HAP-1 (cell line): ENCODE data around the gene FXYD6.

Source experiments
- DNase-seq, 2 experiments: peaks; one replicate each; pipeline ENCODE4 v3.0.0-alpha.2; 2016 to 2020; ENCODE audit warnings: low spot score in 2 of 2
- H3K27me3 ChIP-seq: fragments of 250-450 bp; sonication (Bioruptor Pico); 2 replicates; pipeline ENCODE4 v1.5.1; 2020; ENCODE audit warnings: low read depth, mild to moderate bottlenecking, moderate library complexity
- H3K36me3 ChIP-seq: fragments of 250-450 bp; sonication (Bioruptor Pico); replicated peaks from 2 replicates; pipeline ENCODE4 v1.5.1; 2020; ENCODE audit warnings: mild to moderate bottlenecking
- H3K4me1 ChIP-seq: fragments of 250-450 bp; sonication (Bioruptor Pico); 2 replicates; pipeline ENCODE4 v1.5.1; 2020; ENCODE audit warnings: mild to moderate bottlenecking
- H3K4me3 ChIP-seq: fragments of 250-450 bp; sonication (Bioruptor Pico); 2 replicates; pipeline ENCODE4 v1.5.1; 2020; ENCODE audit warnings: mild to moderate bottlenecking, moderate library complexity
- H3K9me3 ChIP-seq: fragments of 250-450 bp; sonication (Bioruptor Pico); 2 replicates; pipeline ENCODE4 v1.5.1; 2020; ENCODE audit warnings: mild to moderate bottlenecking, moderate library complexity
- in situ Hi-C: fragments of 300-500 bp; cut with MboI; formaldehyde crosslinking; loops from 3 replicates; pipeline ENCODE4 v1.14.3; 2020; ENCODE audit warnings: low sequenced_read_pairs, inconsistent platforms, mixed read lengths

FXYD6 gene

DNA sequence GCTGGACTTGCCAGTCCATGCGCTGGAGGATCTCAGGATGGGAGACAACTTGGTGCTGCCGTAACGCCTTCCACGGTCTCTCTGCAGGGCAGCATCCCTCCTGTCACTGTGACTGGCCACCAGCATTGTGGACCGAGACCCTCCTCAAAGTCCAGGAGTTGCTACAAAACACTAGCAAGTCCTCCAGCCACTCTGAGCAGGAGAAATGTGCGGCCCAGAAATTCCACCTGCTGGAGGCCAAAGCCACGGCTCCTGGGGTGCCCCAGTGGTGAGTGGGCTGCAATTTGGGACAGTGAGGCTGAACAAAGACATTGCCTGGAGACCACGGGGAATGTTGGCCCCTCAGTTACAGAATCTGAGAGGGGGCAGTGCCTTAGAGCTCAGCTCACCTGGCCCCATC, 72.6 kb downstream of the FXYD6 start:
- no peaks in the 10 kb centered on the region for H3K36me3 ChIP-seq
- H3K27me3 ChIP-seq, result peaks cover 20% of the 10 kb centered on the region
- no peak overlapping the region for H3K4me3 ChIP-seq
- no peaks in the 10 kb centered on the region for H3K9me3 ChIP-seq
- in situ Hi-C loops, result loop anchor here (10.0 kb wide), 1 partner anchor 251 kb away; no protein-coding TSS in a partner anchor
- H3K4me1 ChIP-seq, result no peaks in the 10 kb centered on the region
- no peak for DNase-seq

DNA sequence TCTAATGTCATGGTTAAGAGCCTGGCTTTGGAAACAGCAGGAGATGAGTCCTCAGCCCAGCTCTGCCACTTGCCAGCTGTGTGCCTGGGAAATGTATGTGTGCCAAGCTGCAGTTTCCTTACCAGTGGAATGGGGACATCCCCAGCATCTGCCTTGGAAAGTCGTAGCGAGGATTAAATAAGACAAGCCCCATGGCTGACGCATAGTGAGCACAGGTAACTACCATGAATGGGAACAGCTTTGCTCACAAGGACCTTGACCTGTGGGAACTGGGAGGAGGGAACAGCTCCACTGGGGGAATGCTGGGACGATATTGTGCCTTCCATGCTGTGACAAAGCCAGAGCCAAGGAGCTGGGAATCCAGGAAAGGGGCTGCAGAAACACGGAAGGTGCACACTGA, 76.8 kb downstream of the FXYD6 start:
- no peaks in the 10 kb centered on the region for H3K9me3 ChIP-seq
- H3K36me3 ChIP-seq, result no peaks in the 10 kb centered on the region
- in situ Hi-C loops, result loop anchor here (10.0 kb wide), 1 partner anchor 255 kb away; no protein-coding TSS in a partner anchor
- no peaks in the 10 kb centered on the region for H3K4me1 ChIP-seq
- no peak for DNase-seq
- H3K27me3 ChIP-seq, result peaks cover 50% of the 10 kb centered on the region
- no peak overlapping the region for H3K4me3 ChIP-seq

GRCh38 chr11:117796872-117797529, 79.5 kb downstream of the FXYD6 start, which contains the start of gene DSCAML1:
Gene DSCAML1, minus strand, starts transcription at chr11:117797216. Its CDS starts 137 bp downstream, at chr11:117797079.
- in situ Hi-C loops, result no loop called here
- no peaks in the 10 kb centered on the region for H3K36me3 ChIP-seq
- H3K4me3 ChIP-seq, result no peak within 1 kb of the TSS
- no peaks in the 10 kb centered on the region for H3K4me1 ChIP-seq
- H3K9me3 ChIP-seq, result no peaks in the 10 kb centered on the region
- peaks cover 60% of the 10 kb centered on the region for H3K27me3 ChIP-seq
- no peak for DNase-seq

- Histone ChIP-seq H3K27me3 (peaks cover 60% of the 10 kb centered on the region), H3K4me3 (no peak overlapping the region), H3K4me1 (no peaks in the 10 kb centered on the region), H3K36me3 (no peaks in the 10 kb centered on the region), H3K9me3 (no peaks in the 10 kb centered on the region)
- no peak for DNase-seq
- in situ Hi-C loops, result no loop called here
Observed at GRCh38 chr11:117796456-117796871, 80.0 kb downstream of the FXYD6 start.

DNA sequence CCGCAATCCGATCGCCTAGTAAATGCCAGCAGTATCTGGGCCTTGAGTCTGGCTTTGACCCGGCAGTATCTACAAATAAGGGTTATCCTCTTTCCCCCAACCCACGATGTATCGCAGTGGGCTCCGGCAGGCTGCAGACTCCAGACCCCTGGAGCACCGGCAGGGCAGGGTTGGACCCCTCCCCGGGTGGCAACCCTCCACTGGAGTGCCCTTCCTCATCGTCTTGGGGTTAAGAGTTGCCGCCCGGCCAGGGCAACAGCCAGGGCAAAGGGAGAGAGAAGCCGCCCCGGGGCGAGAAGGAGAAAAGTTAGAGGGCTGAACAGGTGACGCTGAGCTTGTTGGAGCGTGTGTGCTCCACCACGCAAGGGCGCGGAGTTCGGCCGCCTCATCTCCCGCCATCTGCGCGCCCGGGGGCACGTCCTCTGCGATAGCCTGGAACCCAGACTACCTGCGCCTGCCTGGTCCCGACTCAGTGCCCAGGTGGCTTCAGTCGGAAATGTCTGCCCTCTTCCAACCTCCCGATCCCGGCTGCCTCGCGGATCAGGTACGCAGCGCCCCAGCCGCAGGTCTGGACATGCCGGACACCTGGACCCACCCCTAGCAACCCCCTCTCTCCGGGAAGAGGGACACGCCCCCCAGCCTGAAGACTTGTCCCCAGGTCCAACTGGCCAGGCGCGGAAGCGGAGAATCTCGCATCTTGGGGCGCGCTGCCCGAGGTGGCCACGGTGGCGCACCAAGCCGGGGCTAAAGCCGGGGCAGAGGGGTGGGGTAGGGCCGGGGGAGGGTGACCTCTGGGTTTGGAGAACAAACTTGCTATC, 80.6 kb downstream of the FXYD6 start:
- H3K4me1 ChIP-seq, result no peaks in the 10 kb centered on the region
- H3K9me3 ChIP-seq, result no peaks in the 10 kb centered on the region
- H3K27me3 ChIP-seq, result peaks cover 57% of the 10 kb centered on the region
- DNase-seq, result no peak
- H3K36me3 ChIP-seq, result no peaks in the 10 kb centered on the region
- in situ Hi-C loops, result no loop called here
- no peak overlapping the region for H3K4me3 ChIP-seq

DNA sequence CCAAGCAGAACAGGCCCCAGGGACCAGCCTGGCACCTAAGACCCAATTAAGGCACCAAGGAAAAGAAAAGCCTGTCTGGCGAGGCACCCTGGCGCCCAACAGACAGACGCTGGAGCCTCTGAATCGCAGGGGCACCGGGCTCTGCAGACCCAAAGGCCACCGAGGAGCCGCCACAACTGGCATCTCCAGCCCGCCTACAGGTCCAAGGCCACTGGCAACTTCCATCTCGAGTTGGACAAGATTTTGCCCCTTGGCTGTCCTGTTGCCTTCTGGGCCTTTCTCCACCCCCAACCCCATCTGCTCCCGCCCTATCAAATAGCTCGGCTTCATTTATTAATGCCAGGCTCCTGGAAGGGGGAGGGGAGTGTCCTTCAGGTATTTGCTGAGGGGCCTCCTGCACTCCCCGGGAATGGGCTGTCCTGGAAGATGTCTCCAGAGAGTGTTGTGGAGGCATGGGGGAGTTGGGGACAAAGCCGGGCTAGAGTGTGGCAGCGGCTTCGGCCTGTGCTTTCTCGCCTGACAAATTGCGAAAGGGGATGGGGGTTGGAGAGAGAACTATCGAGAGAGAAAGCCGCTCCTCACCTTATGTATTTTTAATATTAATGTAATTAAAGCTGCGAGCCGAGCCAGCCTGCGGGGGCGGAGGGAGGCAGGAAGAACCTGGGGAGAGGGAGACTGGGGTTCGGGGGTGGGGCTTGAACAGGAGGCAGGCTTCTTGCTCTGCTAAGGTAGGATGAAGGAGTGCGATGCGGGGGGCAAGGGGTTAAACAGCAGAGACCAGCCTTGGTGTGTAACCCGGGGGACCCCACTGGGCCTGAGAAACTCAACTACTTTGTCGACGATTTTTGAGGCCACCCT, 81.5 kb downstream of the FXYD6 start:
- Histone ChIP-seq H3K36me3 (no peaks in the 10 kb centered on the region), H3K4me1 (no peaks in the 10 kb centered on the region), H3K4me3 (no peak overlapping the region), H3K9me3 (no peaks in the 10 kb centered on the region), H3K27me3 (peaks cover 61% of the 10 kb centered on the region)
- DNase-seq, result no peak
- in situ Hi-C loops, result no loop called here

DNA sequence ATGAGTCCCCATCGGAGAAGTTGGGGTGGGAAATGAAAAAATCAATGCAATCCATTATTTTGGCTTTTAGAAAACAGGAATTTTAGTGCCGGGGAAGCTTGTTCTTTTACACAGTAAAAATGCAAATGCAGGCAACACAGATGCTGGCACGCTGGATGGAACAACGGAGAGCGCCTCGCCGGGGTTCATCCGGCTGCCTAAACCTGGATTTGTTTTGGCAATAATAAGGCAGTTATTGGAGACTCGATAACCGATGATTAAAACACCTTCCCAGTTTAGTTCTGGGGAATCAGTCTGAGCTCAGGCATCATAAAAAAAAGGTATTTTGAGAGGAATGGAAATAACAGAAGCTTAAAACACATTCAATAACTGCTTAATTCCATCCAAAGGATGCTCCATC, 82.3 kb downstream of the FXYD6 start:
- no peak overlapping the region for H3K4me3 ChIP-seq
- no peaks in the 10 kb centered on the region for H3K36me3 ChIP-seq
- DNase-seq, result no peak
- no peaks in the 10 kb centered on the region for H3K9me3 ChIP-seq
- in situ Hi-C loops, result no loop called here
- no peaks in the 10 kb centered on the region for H3K4me1 ChIP-seq
- peaks cover 53% of the 10 kb centered on the region for H3K27me3 ChIP-seq

DNA sequence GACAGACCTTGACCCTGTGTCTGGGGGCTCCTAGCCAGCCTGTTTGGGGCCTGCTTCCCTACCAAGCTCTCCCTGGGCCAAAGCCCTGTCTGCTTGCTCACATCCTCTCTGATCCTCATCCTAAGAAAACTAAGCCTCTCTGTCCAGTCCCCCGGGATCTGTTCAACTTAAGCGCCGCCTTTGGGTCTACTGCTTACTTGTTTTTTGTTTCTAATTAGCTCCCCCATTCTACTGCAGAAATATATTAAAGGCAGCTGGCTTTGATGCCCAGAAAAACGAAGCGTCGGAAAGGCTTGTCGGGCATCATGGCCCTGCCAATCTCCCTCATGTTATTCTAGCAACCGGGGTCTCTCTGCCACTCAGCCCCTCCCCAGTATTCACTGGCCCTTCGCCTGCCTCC, 82.9 kb downstream of the FXYD6 start:
- in situ Hi-C loops, result no loop called here

GRCh38 chr11:117792992-117793391, 83.5 kb downstream of the FXYD6 start:
- in situ Hi-C loops, result no loop called here
- H3K9me3 ChIP-seq, result no peaks in the 10 kb centered on the region
- no peaks in the 10 kb centered on the region for H3K4me1 ChIP-seq
- H3K27me3 ChIP-seq, result peaks cover 48% of the 10 kb centered on the region
- no peaks in the 10 kb centered on the region for H3K36me3 ChIP-seq
- DNase-seq, result no peak
- no peak overlapping the region for H3K4me3 ChIP-seq

More for the DNA sequence above, 82.9 kb downstream of the FXYD6 start:
- H3K36me3 ChIP-seq, result no peaks in the 10 kb centered on the region
- no peaks in the 10 kb centered on the region for H3K4me1 ChIP-seq
- DNase-seq, result no peak
- H3K9me3 ChIP-seq, result no peaks in the 10 kb centered on the region
- H3K4me3 ChIP-seq, result no peak overlapping the region
- H3K27me3 ChIP-seq, result peaks cover 52% of the 10 kb centered on the region

DNA sequence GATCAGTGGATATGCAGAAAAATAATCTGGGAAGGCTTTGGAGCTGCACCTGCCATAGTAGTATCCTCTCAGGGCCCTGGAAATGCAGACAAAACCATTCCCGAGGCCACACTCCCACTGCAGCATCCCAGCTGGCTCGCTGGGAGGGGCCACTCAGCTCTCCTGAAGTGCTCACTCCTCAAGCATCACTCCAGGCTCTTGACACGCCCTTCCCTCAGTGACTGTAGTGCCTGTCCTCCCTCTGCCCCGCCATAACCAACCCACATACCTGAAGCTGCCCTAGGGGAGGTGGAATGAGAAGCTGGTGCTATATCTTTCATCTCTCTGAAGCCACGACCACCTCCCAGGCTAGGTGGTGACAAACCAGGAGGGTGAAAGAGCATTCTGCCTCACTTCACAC, 84.2 kb downstream of the FXYD6 start:
- no peaks in the 10 kb centered on the region for H3K36me3 ChIP-seq
- peaks cover 42% of the 10 kb centered on the region for H3K27me3 ChIP-seq
- in situ Hi-C loops, result no loop called here
- DNase-seq, result no peak
- no peaks in the 10 kb centered on the region for H3K9me3 ChIP-seq
- H3K4me1 ChIP-seq, result no peaks in the 10 kb centered on the region
- H3K4me3 ChIP-seq, result no peak overlapping the region

GRCh38 chr11:117790279-117790678, 86.2 kb downstream of the FXYD6 start:
- in situ Hi-C loops, result no loop called here

GRCh38 chr11:117789241-117789640, 87.2 kb downstream of the FXYD6 start:
- H3K4me1 ChIP-seq, result no peaks in the 10 kb centered on the region
- peaks cover 20% of the 10 kb centered on the region for H3K27me3 ChIP-seq
- no peak overlapping the region for H3K4me3 ChIP-seq
- H3K9me3 ChIP-seq, result no peaks in the 10 kb centered on the region
- no peaks in the 10 kb centered on the region for H3K36me3 ChIP-seq
- DNase-seq, result no peak
- in situ Hi-C loops, result no loop called here

More at GRCh38 chr11:117790279-117790678, 86.2 kb downstream of the FXYD6 start:
- no peaks in the 10 kb centered on the region for H3K4me1 ChIP-seq
- peaks cover 26% of the 10 kb centered on the region for H3K27me3 ChIP-seq
- H3K36me3 ChIP-seq, result no peaks in the 10 kb centered on the region
- H3K9me3 ChIP-seq, result no peaks in the 10 kb centered on the region
- no peak overlapping the region for H3K4me3 ChIP-seq
- no peak for DNase-seq
